EL (cell line): ENCODE results near the gene OR8B3.
"Not testable (repeated sequence)": the region's sequence is repeated elsewhere in the genome, so short reads cannot be mapped to it uniquely, and the experiment has no call there.

Experiments
- DNase-seq: peaks from one replicate; pipeline ENCODE4 v3.0.0-alpha.2; 2016

The OR8B3 gene, protein sequence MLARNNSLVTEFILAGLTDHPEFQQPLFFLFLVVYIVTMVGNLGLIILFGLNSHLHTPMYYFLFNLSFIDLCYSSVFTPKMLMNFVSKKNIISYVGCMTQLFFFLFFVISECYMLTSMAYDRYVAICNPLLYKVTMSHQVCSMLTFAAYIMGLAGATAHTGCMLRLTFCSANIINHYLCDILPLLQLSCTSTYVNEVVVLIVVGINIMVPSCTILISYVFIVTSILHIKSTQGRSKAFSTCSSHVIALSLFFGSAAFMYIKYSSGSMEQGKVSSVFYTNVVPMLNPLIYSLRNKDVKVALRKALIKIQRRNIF

GRCh38 chr11:124398924-124399323 lies at the start of gene OR8B3:
Gene OR8B3, minus strand, starts transcription at chr11:124399024. Its CDS starts 1,673 bp downstream, at chr11:124397351.
- no peak for DNase-seq

DNA sequence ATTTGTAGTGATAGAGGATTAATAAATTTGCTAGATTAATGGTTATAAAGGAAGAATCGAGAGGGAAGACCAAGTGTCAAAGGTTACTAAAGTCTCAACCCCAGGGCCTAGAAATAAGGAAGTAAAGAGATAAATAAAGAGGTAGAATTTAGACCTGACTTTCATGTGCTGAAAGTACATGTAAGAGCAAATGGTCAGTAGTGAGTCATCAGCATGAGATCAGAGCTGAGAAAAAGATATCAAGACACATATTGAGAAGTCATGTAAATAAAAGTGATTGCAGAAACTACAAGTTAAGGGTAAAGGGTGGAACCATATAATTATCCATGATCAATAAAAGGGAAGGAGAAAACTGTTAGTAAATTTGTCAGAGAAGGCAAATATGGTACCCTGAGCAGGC lies 48.1 kb upstream of the OR8B3 start:
- DNase-seq: no peak

DNA sequence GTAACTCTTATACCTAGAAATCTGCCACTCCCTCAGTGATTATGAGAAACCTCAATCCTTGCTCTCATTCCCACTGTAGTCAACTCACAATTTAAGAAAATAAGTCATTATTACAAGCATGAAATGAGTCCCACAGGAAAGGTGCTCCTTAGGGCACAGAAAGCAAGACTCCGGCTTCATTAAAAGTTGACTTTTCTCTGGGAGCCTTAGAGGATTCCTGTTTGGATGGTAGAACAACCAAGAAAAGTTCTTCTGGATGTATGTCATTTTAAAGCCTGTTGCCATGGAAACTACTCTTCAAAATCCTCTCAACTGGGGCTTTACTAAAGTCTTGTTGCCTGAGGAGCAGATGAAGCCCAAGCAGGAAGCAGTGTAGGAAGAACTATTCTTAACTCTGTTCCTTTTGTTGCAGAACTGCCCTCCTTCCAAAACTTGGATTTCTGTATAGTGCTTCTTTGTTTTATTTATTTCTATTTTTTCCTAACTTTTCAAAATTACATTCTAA lies 46.9 kb upstream of the OR8B3 start, which contains the start of gene OR8B8:
OR8B8 (minus strand) TSS at position 51 of the 505 bp plus-strand sequence. CDS start 4,611 bp downstream, outside the sequence.
- no peak for DNase-seq

DNA sequence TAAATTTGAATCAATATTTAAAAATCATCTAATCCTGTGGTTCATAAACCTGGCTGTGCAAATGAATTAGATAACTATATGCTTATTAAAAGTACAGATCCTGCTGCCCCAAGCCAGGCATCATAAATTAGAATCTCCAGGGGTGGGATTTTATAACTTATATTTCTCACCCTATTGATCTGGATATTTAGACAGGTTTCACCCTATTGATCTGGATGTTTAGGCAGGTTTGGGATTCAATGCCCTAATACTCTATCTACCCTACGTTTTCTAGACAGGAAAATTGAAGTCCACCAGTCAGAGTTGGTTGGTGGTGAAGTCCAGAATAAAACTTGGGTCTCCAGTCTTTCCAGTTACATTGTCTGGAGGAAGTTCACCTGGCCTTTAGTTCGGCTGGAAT lies 44.0 kb upstream of the OR8B3 start:
- DNase-seq: no peak

GRCh38 chr11:124442442-124442841 lies 43.6 kb upstream of the OR8B3 start:
- no peak for DNase-seq

GRCh38 chr11:124441519-124441918 lies 42.7 kb upstream of the OR8B3 start:
- no peak for DNase-seq

DNA sequence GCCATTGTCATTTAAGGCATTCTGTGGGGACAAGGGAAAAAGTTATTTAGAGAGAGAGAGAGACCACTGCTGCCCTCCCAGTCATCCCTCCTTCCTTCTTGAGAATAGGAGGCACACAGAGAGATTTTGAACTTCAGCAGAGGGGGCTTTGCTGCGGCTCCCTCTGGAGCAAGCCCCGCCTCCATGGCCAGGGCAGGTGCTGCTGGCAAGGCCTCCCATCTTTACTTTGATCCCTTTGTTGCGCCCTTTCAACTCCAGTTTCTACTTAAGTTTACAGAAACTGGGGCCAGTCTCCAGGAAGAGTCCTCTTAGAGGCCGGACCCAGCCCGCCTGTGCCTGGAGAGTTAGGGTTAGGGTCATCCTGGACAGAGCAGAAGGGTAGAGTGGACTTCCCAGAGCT lies 42.3 kb upstream of the OR8B3 start:
- no peak for DNase-seq

DNA sequence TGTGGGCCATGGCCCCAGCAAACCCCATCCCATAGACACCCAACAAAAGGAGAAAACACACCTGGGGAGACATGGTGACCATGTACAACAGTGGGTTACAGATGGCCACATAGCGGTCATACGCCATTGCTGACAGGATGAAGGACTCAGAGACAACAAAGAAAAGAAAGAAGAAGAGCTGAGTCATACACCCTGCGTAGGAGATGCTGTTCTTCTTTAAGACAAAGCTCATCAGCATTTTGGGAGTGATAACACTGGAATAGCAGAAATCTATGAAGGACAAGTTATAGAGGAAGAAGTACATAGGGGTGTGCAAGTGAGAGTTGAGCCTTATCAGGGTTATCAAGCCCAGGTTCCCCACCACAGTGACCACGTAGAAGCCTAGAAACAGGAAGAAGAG lies 41.8 kb upstream of the OR8B3 start:
- DNase-seq: no peak

GRCh38 chr11:124434699-124435098 lies 35.9 kb upstream of the OR8B3 start:
- no peak for DNase-seq

- DNase-seq: no peak
Measured at GRCh38 chr11:124429599-124429998, 30.8 kb upstream of the OR8B3 start.

GRCh38 chr11:124424384-124424921 lies 25.6 kb upstream of the OR8B3 start, which contains the start of gene OR8B4:
Gene OR8B4, minus strand, starts transcription at chr11:124424871. Its CDS starts 0 bp downstream, at chr11:124424871.
- DNase-seq: no peak

- no peak for DNase-seq
Measured at GRCh38 chr11:124421043-124421442, 22.2 kb upstream of the OR8B3 start.

DNA sequence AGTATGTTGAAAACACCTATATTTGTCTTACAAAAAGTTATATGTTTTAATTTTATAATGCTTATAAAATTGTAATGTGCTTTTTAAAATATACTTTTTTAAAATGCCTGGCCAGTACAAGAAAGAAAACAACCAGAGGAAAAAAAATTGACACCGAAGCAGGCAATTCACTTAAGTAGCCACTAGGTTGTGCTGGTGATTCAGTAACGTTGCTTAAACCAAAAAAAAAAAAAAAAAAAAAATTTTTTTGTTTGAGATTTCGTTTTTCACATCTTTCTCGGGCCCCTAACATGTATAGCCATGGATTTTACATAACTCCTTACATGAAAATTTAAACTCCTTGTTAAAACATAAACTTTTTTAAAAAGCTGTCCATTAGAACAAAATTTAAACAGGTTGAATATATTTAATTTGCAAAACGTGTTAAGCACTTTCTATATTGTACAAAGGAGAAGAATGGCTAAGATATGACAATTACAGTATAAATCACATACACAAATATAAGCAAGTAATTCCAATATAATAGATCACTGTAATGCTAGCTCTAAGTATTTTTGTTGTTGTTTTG lies 16.6 kb upstream of the OR8B3 start:
- DNase-seq: peak; percentile 31

DNA sequence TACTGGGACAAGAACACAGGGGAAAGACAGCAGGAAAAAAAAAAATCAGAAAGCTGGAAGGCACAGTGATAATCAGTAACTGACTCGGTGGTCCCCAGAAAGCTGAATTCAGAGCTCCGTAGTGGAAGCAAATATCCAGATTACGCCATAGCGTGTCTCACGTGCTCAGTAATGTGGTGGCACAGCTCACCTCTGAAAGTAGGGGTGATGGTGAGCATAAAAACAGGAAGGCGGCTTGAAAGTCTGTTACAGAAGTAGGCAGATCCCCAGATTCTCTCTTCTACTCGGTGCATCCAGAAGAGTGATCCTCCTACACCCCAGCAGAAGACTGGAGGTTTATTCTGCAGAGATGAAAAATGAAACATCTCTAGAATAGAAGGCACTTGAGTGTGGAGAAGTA lies 11.1 kb upstream of the OR8B3 start:
- no peak for DNase-seq

- no peak for DNase-seq
Measured at GRCh38 chr11:124405581-124405980, 6.8 kb upstream of the OR8B3 start.

DNA sequence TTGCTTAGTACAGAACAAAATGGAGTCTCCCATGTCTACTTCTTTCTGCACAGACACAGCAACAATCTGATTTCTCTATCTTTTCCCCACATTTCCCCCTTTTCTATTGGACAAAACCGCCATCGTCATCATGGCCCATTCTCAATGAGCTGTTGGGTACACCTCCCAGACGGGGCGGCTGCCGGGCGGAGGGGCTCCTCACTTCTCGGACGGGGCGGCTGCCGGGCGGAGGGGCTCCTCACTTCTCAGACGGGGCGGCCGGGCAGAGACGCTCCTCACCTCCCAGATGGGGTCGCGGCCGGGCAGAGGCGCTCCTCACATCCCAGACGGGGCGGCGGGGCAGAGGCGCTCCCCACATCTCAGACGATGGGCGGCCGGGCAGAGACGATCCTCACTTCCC lies 4.4 kb upstream of the OR8B3 start:
- DNase-seq: not testable (repeated sequence)

- peak; percentile 76 for DNase-seq
Measured at GRCh38 chr11:124402326-124402922, 3.6 kb upstream of the OR8B3 start.

GRCh38 chr11:124396847-124397246 lies 2.0 kb downstream of the OR8B3 start:
- DNase-seq: not testable (repeated sequence)

- DNase-seq: peak; percentile 23
Measured at GRCh38 chr11:124394408-124394807, 4.4 kb downstream of the OR8B3 start.

DNA sequence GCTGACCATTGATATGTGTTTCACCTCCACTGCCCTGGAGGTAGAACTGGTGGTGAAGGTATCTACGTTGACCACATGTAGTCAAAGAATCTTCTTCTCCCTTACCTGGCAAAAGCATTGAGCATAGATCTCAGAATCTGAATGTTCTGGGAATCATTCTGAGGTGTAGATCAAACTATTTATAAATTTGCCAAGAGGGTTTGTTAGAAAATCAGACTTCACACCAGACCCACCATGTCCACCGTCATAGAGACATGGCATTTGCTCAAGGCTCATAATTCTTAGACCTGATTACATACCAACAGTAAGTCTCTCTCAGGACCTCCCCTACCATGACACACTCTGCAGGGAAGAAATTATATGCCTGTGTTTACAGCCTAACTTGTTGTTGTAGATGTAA lies 14.4 kb downstream of the OR8B3 start, which contains the start of gene OR8B2:
OR8B2 (minus strand) TSS at position 101 of the 400 bp plus-strand sequence. CDS start 1,156 bp downstream, outside the sequence.
- DNase-seq: no peak

- DNase-seq: not testable (repeated sequence)
Measured at GRCh38 chr11:124382857-124383256, 16.0 kb downstream of the OR8B3 start.

GRCh38 chr11:124380585-124380984 lies 18.2 kb downstream of the OR8B3 start:
- no peak for DNase-seq

DNA sequence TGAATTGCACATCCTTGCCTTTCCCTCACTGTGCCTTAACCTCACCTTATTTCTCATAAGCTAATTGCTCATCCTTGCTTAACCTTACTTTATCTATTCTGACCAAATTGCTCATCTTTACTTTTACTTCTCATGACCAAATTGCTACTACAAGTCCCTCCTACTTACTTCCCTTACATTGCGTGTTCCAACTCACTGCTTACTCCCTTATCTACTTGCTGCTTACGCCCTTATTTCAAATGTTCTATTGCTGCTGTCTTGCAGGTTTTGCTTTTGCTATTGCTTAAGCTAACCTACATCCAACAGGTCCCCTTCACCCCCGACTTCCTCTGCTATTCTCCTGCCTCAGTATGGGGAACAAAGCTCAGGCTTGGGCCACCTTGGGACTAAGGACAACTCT lies 22.5 kb downstream of the OR8B3 start:
- no peak for DNase-seq
